CD4-positive, alpha-beta T cell treated with Interleukin-4 for 4 hours (primary cell): ENCODE data around the gene RAB37.

Source experiments
- DNase-seq: peaks from one replicate; pipeline ENCODE4 v3.0.0-alpha.2; 2020

Gene RAB37

DNA sequence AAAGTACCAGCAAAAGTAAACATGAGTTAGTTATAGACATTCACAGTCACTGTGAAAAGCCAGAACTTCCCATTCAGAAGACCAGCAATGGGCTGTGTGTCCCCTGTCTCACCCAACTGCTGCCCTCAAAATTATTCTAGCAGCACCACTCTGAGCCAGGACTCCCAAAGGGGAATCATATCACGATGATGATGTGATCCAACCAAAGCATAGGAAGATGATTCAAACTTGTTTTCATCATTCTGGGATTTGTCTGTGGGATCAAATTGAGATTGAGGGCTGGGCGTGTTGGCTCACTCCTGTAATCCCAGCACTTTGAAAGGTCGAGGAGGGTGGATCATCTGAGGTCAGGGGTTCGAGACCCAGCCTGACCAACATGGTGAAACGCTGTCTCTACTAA lies 45.5 kb downstream of the RAB37 start:
- DNase-seq: no peak

DNA sequence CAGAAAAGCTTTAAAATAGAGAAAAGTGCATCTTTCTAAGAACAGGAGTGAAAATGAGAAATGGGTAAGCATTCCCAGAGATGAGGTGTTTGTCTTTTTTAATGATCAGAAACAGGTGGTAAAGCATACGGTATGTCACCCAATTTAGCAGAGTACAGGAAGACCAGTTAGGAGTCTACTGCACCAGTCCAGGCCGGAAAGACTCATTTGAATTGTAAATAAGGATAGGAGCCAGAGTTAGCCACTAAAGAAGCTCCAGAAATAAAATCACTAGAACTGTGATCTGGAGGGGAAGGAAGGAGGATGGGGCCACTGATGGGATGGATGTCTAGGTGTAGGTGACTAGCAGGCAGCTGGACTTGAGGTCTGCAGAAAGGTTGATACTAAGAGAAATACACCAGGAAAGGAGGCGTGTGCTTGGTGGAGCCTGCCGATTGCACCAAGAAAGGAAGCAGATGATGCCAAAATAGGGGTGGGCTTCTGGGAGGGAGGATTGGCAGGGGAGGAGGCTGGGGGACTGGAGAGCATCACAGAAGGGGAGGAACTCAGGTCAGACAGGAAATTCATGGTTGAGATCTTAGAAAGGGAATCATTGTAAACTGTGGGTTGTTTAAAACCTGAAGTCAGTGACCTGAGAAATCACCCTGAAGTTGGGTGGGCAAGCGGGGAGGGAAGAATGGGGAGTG lies 47.2 kb downstream of the RAB37 start:
- DNase-seq: no peak

DNA sequence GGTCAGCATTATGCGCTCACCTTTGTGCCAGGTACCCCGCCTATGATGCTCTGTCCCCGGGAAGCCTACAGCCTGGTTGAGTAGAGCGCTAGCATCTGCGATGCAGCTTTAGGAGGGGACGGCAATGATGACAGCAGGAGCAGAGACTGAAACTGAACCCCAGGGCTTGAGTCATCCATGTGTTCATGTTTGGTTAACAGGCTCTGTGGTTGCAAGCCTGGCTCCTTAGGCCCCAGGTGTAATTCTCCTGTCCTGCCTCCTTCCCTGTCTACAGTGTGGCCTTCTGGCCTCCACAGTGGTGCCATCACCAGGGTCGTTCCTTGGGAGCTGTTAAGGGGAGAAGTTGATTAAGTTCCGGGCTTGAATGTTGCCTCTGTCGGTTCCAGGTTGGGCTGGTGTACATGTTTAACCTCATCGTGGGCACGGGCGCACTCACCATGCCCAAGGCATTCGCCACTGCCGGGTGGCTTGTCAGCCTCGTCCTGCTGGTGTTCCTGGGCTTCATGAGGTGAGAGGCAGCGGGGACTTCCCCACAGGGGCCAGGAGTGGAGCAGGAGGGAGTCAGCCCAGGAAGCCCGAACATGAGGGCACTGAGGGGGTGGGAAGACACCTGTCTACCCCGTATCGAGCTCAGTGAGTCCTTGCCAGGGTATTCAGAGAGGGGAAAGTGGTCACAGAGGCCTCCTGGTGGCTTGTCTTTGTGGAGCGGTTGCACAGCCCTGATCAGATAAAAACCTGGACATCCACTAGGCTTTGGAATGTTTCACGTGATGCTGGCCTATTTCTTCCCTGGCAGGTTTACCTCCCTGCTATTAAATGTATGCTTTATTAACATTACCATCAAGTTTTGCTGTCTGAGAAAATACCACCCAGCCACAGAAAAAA lies 48.3 kb downstream of the RAB37 start:
- no peak for DNase-seq

GRCh38 chr17:74785981-74786360 lies 48.9 kb downstream of the RAB37 start:
- no peak for DNase-seq

GRCh38 chr17:74786431-74787055 lies 49.5 kb downstream of the RAB37 start:
- DNase-seq: no peak

DNA sequence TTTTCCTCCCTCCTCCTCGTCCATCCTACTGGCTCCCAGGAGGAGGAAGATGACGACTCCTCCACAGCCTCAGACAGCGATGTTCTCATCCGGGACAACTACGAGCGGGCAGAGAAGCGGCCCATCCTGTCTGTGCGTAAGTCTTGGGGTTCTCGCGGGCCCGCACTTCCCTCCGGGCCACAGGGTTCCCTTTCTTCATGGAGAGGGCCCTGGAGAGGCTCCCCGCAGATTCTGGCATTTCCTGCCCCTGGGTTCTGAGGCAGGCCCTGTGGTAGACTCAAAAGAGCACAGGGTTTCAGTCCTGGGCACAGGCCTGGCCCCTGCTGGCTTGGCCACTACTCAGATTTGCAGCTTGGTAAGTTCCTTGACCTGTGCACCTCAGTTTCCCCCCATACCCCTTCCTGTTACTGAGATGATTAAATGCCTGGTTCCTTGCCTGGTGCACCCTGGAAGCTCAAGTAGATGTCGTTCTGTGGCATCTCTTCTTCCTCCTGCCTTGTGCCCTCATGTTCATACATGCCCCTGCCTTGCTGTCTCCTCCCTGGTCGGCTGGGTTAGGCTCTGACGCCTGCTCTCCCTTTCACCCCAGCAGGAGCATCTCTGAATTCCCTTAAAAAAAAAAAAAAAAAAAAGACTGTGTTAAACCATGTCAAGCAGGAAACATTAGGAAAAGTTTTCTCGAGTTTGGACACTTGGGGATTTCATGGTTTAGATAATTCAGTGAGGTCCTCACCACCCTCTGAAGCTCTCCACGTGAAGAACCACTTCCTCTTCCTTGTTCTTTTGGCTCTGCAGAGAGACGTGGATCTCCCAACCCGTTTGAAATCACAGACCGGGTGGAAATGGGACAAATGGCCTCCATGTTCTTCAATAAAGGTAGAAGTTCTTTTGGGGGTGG lies 53.4 kb downstream of the RAB37 start:
- DNase-seq: no peak

- DNase-seq: no peak
Observed at GRCh38 chr17:74792586-74793105, 55.6 kb downstream of the RAB37 start.

GRCh38 chr17:74795327-74796020 lies 58.4 kb downstream of the RAB37 start:
- no peak for DNase-seq

- no peak for DNase-seq
Observed at GRCh38 chr17:74796211-74796610, 59.2 kb downstream of the RAB37 start.

GRCh38 chr17:74796866-74797265 lies 59.8 kb downstream of the RAB37 start:
- DNase-seq: no peak
